GM12892 (cell line): ENCODE measurements around the gene APPBP2. TPM values are rescaled to one million over a fixed set of nuclear protein-coding genes. Genes with fewer than 3 reads are reported as not detected.
A peak's percentile ranks its signal among the peaks of the same experiment; 100 is the strongest.

Source experiments
- DNase-seq: peaks from one replicate; pipeline ENCODE4 v3.0.0; 2011; ENCODE audit not compliant: insufficient read length
- FAIRE-seq: peaks from 2 replicates; lab custom pipeline; 2011; peaks lifted over from hg19 to GRCh38; lab: Jason Lieb, UNC
- POLR2A ChIP-seq: IDR thresholded peaks from 2 replicates; pipeline ENCODE4 v1.6.1; 2011; ENCODE audit warnings: low read depth, low read length, control low read depth
- POLR2AphosphoS5 ChIP-seq: IDR thresholded peaks from 2 replicates; pipeline ENCODE4 v1.6.1; 2011; ENCODE audit warnings: low read depth, low read length, control low read depth
- TAF1 ChIP-seq: IDR thresholded peaks from 2 replicates; pipeline ENCODE4 v1.6.1; 2011; ENCODE audit warnings: low read depth, mild to moderate bottlenecking, control low read depth, low read length, borderline replicate concordance
- polyA plus RNA-seq: library from polyadenylated mRNA; unstranded; fragments of >200 nt; gene quantifications from one replicate; pipeline ENCODE4 v1.2.1, GENCODE V29; 2012; ENCODE audit warnings: missing spikeins, inconsistent platforms; ENCODE audit not compliant: missing spikeins

APPBP2 gene, protein sequence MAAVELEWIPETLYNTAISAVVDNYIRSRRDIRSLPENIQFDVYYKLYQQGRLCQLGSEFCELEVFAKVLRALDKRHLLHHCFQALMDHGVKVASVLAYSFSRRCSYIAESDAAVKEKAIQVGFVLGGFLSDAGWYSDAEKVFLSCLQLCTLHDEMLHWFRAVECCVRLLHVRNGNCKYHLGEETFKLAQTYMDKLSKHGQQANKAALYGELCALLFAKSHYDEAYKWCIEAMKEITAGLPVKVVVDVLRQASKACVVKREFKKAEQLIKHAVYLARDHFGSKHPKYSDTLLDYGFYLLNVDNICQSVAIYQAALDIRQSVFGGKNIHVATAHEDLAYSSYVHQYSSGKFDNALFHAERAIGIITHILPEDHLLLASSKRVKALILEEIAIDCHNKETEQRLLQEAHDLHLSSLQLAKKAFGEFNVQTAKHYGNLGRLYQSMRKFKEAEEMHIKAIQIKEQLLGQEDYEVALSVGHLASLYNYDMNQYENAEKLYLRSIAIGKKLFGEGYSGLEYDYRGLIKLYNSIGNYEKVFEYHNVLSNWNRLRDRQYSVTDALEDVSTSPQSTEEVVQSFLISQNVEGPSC
- 8.4 TPM for polyA plus RNA-seq

DNA sequence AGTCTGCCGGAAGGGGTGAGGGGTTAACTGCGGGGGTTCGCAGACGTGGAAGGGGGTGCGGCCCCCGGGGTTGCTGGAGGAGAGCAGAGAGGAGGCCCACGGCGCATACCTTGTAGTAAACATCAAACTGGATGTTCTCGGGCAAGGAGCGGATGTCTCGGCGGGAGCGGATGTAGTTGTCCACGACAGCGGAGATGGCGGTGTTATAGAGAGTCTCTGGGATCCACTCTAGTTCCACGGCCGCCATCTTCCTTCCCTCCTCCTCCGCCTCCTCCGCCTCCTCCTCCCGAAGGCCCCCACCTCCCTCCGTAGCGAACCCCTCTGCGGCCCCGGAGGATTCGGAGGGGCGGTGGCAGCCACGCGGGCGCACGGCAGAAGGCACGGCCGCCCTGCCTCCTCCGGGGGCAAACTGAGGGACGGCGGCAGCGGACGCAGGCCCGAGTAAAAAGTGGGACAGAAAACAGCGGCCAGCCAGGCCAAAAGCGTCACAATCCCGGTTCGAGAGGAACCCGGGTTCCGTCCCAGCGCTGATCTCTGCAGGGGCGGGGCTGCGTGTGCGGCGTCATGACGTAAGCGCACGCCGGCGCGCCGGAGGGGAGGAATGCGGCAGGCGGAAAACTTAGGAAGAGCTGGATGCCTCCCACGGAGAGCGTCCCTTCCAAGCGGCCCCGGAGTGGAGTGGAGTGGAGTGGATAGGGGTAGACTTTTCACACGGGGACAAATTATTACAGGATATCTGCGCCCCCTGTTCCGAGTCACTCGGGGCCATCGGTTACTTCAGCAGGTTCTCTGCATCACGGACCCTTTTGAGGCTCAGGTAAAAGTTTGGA lies at the start of gene APPBP2:
Gene APPBP2 (minus strand): TSS at position 558 of the 830 bp plus-strand sequence. CDS start 311 bp downstream, at position 247.
- FAIRE-seq (peak; percentile 71), DNase-seq (peak; percentile 57)
- TF ChIP-seq POLR2A (peak; percentile 84), POLR2AphosphoS5 (peak; percentile 73; the same call in 1 of the 2 replicates), TAF1 (peak; percentile 27; the same call in 1 of the 2 replicates)

DNA sequence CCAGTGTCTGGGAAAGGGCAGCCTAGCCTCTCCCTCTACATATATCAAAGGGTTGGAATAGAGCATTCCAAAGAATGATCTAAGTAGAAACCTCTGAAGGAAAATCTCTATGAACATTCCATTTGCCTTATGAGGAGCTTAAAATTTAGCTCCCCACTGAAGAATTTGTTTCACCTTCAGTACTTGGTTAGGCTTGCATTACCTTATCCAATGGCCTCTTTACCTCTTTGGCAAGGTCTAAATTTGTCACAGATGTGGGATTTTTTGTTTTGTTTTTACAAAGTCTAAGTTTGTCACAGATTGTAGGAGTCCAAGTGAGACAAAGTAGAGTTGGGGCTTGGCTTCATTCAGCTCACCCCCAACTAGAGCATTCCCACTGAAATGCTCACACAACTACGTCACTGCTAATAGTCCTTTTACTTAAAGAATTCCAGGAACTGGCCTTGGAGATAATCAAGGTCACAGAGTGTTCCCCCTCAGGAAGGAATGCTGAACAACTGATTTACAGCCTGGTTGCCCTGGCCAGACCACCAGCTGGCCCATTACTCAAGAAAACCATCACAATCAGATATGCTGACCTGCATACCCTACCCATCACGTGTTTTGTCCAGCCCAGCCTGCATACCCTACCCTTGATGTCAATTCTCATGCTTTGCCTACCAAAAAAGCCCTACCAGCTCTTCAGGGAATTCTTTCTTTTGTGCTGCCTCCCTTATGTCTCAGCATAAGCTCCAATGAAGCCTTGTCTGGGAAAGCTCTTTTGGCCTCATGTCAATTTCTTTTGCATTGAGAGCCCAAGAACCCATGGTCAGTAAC lies 47.4 kb upstream of the APPBP2 start:
- TF ChIP-seq POLR2AphosphoS5 (no peak), POLR2A (no peak), TAF1 (no peak)
- no peak for FAIRE-seq
- no peak for DNase-seq

DNA sequence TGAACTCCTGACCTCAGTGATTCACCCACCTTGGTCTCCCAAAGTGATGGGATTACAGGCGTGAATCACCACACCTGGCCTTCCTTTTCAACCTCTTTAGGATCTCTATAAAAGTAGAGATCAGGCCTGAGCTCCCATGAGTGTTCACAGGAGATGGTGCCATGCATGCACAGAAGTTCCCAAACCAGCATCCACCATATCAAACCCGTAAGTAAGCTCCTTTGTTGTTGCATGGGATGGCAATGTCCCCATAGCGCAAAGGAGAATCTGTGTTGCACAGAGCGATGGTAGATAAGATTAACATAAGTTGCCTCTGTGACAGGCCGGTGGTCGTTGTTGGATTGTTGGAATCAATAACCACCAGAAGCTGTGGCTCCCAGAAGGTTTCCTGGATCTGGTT lies 39.2 kb upstream of the APPBP2 start:
- TF ChIP-seq POLR2A (no peak), TAF1 (no peak), POLR2AphosphoS5 (no peak)
- no peak for DNase-seq
- no peak for FAIRE-seq

DNA sequence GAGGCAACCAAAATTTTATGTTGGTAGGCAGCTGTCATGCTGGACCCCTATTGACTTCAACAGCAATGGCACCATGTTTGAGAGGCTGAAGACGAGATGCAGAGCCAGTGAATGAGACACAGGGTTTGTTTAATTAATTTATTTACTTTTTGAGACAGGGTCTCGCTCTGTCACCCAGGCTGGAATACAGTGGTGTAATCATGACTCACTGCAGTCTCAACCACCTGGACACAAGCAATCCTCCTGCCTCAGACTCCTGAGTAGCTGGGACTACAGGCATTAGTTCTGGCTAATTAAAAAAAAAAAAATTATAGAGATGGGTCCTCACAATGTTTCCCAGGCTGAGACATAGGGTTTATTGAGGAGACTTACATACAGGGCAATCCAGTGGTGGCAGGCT lies 37.7 kb upstream of the APPBP2 start:
- no peak for TF ChIP-seq TAF1
- TF ChIP-seq POLR2AphosphoS5 = no peak
- TF ChIP-seq POLR2A = no peak
- no peak for FAIRE-seq
- DNase-seq = no peak

DNA sequence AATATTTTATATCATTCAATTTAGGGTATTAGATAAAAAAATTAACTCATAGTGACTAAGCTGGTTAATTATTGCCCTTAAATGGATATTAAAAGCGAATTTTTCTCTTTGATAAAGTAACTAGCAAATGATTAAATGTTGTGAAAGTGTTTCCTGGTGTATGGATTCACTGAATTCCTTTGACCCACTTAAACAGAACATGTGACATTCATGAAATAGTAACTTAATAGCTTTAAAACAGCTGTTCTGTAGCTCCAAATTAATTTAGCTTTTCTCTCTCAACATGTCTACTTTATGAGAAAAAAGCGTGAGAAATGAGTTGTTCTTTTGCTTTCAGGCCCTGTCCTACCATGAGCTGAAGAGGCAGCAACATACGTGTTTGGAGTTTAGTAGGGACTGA lies 36.4 kb upstream of the APPBP2 start:
- DNase-seq (no peak), FAIRE-seq (no peak)
- TF ChIP-seq TAF1 (no peak), POLR2A (no peak), POLR2AphosphoS5 (no peak)

DNA sequence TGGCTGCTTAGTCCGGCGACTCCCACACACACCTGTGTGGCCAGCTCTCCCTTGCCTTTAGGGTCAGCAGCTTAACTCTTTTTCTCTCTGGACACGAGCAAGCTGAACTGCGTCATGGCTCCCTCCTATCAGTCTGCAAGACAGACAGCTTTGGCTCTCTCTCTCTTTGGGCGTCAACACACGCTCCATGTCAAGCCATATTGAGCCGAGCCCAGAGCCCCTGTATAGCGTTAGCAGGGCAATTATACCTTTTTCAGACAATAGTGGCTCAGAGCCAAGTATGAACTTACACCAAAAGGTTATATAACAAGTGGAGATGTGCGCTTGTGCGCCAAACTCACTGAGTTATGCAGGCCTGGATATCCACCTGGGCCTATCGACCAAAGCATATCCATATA lies 34.8 kb upstream of the APPBP2 start:
- TF ChIP-seq TAF1 = no peak
- no peak for TF ChIP-seq POLR2AphosphoS5
- no peak for TF ChIP-seq POLR2A
- DNase-seq (no peak), FAIRE-seq (no peak)

DNA sequence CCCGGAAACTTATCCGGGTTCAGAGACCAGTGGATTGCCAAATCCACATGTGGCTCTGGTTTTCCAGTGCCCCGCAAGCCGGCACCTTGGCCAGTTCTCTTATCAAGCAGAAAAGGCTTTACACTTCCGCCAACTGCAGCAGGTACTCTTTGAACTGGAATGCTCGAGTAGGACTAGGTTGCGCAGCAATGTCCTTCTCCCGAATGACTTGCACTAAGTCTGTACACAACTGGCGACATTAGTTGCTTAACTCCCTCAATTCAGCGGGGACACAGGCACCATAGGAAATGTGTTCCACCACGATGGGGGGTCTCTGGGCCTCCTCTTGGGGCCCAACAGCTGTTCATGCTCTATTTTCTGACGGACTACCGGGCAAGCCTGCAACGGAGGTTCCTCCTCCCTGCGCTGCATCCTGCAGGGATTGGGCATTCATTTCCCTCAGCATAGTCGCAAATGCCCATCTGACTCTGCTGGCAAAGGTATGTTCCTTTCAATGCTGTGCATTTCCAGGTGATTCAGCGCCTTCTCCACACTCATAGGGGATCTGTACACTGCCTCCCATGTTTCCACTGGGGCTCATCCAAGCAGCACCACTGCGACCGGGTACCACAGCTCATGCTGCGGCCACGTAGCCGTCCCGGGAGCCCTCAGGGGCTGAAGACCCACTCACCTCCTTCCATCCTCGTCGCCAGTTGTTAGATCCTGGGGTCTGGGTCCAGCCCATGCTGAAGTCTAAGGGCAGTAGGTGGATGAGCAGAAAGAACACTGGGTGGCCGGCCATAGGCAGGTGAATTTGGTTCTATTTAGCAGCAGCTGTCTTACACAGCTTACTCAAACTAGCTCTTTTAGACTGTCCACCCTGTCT lies 34.2 kb upstream of the APPBP2 start:
- FAIRE-seq (no peak), DNase-seq (no peak)
- no peak for TF ChIP-seq POLR2AphosphoS5
- TF ChIP-seq TAF1 = no peak
- TF ChIP-seq POLR2A = no peak

DNA sequence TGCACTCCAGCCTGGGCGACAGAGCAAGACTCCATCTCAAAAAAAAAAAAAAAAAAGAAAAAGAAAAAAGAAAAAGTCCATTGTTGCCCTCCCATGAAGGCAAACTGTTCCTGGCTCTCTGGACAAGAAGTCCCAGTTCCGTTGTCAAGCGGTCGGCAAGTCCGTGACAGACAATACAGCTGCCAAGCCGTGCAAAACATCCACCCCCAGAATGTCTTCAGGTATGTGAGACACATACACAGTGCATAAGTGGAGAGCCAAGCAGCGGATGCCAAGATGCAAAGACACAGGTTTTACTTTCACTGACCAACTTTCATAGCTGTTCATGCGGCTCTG lies 33.6 kb upstream of the APPBP2 start:
- FAIRE-seq = no peak
- no peak for DNase-seq

DNA sequence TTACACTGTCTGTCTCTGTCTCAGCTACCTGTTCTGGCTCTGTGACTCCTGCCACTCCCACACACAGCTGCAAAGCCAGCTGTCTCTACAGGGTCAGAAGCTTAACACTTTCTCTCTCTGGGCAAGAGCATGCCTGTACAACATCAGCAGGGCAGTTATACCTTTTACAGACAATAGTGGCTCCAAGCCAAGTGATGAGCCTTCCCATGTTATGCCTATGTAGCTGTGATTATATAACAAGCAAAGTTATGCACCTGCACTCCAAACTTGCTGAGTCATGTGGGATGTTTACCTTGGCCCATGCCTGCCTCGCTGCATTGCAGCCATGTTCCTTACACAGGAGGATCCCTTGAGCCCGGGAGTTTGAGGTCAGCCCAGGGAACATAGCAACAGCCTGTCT lies 31.8 kb upstream of the APPBP2 start:
- FAIRE-seq (no peak), DNase-seq (no peak)
- TF ChIP-seq POLR2A (no peak), POLR2AphosphoS5 (no peak), TAF1 (no peak)

More for the DNA sequence above, 33.6 kb upstream of the APPBP2 start:
- TF ChIP-seq POLR2A (no peak), POLR2AphosphoS5 (no peak), TAF1 (no peak)

DNA sequence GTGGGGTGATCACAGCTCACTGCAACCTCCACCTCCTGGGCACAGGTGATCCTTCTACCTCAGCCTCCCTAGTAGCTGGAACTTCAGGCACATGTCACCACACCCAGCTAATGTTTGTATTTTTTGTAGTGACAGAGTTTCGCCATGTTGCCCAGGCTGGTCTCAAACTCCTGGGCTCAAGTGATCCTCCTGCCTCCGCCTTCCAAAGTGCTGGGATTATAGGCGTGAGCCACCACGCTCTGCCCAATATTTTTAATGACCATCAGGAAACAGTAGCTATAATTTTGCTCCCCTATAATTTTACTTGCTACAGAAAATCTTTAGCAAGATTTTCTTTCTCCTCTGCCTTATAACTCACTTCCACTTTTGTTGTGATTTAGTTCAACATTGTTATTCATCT lies 29.7 kb upstream of the APPBP2 start:
- TF ChIP-seq POLR2AphosphoS5 (no peak), POLR2A (no peak), TAF1 (no peak)
- DNase-seq = no peak
- FAIRE-seq = no peak
